ENCODE data around the gene ME1. TPM values are rescaled to one million over a fixed set of nuclear protein-coding genes. Genes with fewer than 3 reads are reported as not detected.
A peak's percentile ranks its signal among the peaks of the same experiment; 100 is the strongest.

Gene ME1
- total and polyA plus RNA-seq, 2 of the 13 experiments (the other 11 are each of a cell fraction or from before 2014, with no cell fraction given), result not detected

DNA sequence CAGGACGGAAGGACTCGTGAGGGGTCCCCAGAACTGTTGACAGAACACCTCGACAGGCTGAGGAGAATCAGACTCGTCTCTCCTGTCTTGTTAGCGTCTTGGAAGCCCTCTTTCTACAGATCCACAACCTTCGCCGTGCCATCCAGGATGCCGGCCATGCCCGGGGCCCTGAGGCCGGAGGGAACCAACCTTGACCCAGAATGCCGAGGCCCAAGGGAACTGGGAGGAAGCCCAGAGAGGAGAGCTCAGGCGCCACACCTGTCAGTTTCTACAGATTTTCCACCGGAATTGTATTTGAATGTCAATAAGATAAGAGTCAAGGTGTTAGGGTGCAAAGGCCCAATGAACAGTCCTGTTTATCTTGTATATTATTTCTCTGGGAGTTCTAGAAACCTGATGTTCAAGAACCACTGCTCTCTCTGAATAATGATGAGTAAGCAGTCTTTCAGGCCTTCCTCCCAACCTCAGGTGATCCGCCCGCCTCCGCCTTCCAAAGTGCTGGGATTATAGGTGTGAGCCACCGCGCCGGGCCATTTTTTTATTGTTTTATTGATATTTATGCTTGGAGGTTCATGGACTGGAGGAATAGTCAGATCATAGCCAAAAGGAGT is 799 bp upstream of the ME1 start:
- no peak for FAIRE-seq
- no peak overlapping the region for H3K27ac ChIP-seq (ENCODE audit: extremely low read length, insufficient read depth, low read length)
- no peak overlapping the region for H3K4me2 ChIP-seq (ENCODE audit: low read depth, low read length)
- no peaks in the 10 kb centered on the region for H3K9me3 ChIP-seq (ENCODE audit: low read length)
- WGBS (ENCODE audit: low lambda C conversion rate), result 65% methylated on average over 16 of the region's 19 CpGs
- no peaks in the 10 kb centered on the region for H3K4me1 ChIP-seq (ENCODE audit: insufficient read depth, low read length)
- no peaks in the 10 kb centered on the region; a peak in 1 of 5 replicates for H3K27me3 ChIP-seq (ENCODE audit: control insufficient read depth in 1 of 2, insufficient read depth in 2 of 2, low read length in 2 of 2)
- H3K36me3 ChIP-seq (replicated peaks in 1 of 2; ENCODE audit: control insufficient read depth in 1 of 2, insufficient read depth in 2 of 2, low read length in 2 of 2), result no peaks in the 10 kb centered on the region
- BruUV-seq (replicated peaks), result no TSS peak
- DNase-seq (ENCODE audit: low spot score), result no peak
- H3K79me2 ChIP-seq (ENCODE audit: insufficient read depth, low read length), result no peaks in the 10 kb centered on the region
- in situ Hi-C loops (cut with HindIII; ENCODE audit: extremely low pct_ligation_motif_present, low pct_unique_long_range_greater_than_20kb) (no loop called here), intact Hi-C loops (cut with micrococcal nuclease; ENCODE audit: unreplicated experiment) (no loop called here)
- H4K20me1 ChIP-seq (ENCODE audit: insufficient read depth, low read length), result no peaks in the 10 kb centered on the region
- H2AFZ ChIP-seq (ENCODE audit: low read length), result no peak overlapping the region
- TF ChIP-seq SNRNP70 (IDR thresholded peaks at IDR 0.05; ENCODE audit: low read depth, low read length) (no peak), MAFF (IDR thresholded peaks at IDR 0.05; ENCODE audit: low read depth, low read length) (peak; percentile 85), MAFK (conservative IDR thresholded peaks at IDR 0.05 in 1 of 2, IDR thresholded peaks at IDR 0.05 in 1 of 2; ENCODE audit: low read length in 2 of 2) (peak; percentile 78 to 92)
- no peak for ATAC-seq
- ChIA-PET POLR2A (no interaction called here), CTCF (ENCODE audit: low intra/inter-chr PET ratio, low total read pairs) (no interaction called here)
- no peak overlapping the region for H3K9ac ChIP-seq (ENCODE audit: insufficient read depth, low read depth, low read length)
- no peak overlapping the region for H3K4me3 ChIP-seq (replicated peaks in 1 of 3; ENCODE audit: insufficient read depth in 1 of 3, low read depth in 2 of 3, low read length in 3 of 3)

DNA sequence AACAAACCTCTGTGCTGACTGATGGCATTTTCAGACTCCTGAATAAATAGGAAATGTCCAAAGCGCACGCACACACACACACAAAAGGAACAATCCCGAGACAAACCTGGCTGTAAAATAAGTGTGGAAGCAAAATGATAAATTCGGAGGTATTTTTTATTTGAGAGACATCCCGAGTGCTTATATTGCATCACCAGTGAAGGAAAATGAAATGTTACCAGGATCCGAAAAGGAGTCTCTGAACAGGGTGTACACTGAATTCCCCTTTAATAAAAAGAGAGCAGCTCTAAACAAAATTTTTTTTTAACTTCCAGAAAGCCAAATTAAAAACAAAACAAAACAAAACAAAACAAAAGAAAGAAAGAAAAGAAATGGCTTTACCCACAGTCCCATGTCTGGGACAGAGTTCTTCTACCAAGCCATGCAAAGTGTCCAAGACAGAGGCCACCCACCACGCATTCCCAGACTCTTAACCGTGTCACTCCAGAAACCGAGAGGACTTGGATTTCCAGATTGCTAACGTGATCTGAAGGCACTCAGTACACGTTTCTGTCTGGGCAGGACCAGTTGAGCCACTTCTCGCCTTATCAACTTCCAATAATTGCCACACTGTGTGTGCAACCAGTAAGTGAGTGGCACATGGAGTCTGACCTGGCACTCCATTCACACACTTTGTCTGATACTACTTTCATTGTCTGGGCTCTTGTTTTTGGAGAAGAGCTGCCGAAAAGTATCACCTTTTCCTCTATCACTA is 817 bp downstream of the ME1 start:
- no peak overlapping the region for H3K4me2 ChIP-seq (ENCODE audit: low read depth, low read length)
- no peak overlapping the region for H3K9ac ChIP-seq (ENCODE audit: insufficient read depth, low read depth, low read length)
- no peaks in the 10 kb centered on the region for H3K9me3 ChIP-seq (ENCODE audit: low read length)
- H3K4me1 ChIP-seq (ENCODE audit: insufficient read depth, low read length), result no peaks in the 10 kb centered on the region
- no TSS peak for BruUV-seq (replicated peaks)
- no peaks in the 10 kb centered on the region for H3K36me3 ChIP-seq (replicated peaks in 1 of 2; ENCODE audit: control insufficient read depth in 1 of 2, insufficient read depth in 2 of 2, low read length in 2 of 2)
- no peaks in the 10 kb centered on the region; a peak in 1 of 5 replicates for H3K27me3 ChIP-seq (ENCODE audit: control insufficient read depth in 1 of 2, insufficient read depth in 2 of 2, low read length in 2 of 2)
- ATAC-seq (no peak; the same call in 2 of the 3 replicates), DNase-seq (ENCODE audit: low spot score) (no peak), FAIRE-seq (no peak)
- 13% methylated on average over 13 of the region's 13 CpGs for WGBS (ENCODE audit: low lambda C conversion rate)
- POLR2A ChIA-PET, result no interaction called here
- in situ Hi-C loops (cut with HindIII; ENCODE audit: extremely low pct_ligation_motif_present, low pct_unique_long_range_greater_than_20kb), result no loop called here
- CTCF ChIA-PET (ENCODE audit: low intra/inter-chr PET ratio, low total read pairs), result no interaction called here
- intact Hi-C loops (cut with micrococcal nuclease; ENCODE audit: unreplicated experiment), result no loop called here
- H3K27ac ChIP-seq (ENCODE audit: extremely low read length, insufficient read depth, low read length), result no peak overlapping the region
- no peaks in the 10 kb centered on the region for H4K20me1 ChIP-seq (ENCODE audit: insufficient read depth, low read length)
- H2AFZ ChIP-seq (ENCODE audit: low read length), result no peak overlapping the region
- no peaks in the 10 kb centered on the region for H3K79me2 ChIP-seq (ENCODE audit: insufficient read depth, low read length)
- H3K4me3 ChIP-seq (replicated peaks in 1 of 3; ENCODE audit: insufficient read depth in 1 of 3, low read depth in 2 of 3, low read length in 3 of 3), result no peak overlapping the region
- TF ChIP-seq, protein P1, sequence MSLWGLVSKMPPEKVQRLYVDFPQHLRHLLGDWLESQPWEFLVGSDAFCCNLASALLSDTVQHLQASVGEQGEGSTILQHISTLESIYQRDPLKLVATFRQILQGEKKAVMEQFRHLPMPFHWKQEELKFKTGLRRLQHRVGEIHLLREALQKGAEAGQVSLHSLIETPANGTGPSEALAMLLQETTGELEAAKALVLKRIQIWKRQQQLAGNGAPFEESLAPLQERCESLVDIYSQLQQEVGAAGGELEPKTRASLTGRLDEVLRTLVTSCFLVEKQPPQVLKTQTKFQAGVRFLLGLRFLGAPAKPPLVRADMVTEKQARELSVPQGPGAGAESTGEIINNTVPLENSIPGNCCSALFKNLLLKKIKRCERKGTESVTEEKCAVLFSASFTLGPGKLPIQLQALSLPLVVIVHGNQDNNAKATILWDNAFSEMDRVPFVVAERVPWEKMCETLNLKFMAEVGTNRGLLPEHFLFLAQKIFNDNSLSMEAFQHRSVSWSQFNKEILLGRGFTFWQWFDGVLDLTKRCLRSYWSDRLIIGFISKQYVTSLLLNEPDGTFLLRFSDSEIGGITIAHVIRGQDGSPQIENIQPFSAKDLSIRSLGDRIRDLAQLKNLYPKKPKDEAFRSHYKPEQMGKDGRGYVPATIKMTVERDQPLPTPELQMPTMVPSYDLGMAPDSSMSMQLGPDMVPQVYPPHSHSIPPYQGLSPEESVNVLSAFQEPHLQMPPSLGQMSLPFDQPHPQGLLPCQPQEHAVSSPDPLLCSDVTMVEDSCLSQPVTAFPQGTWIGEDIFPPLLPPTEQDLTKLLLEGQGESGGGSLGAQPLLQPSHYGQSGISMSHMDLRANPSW (CRISPR knock-in tag; IDR thresholded peaks at IDR 0.05; ENCODE audit: borderline replicate concordance), result no peak
- TF ChIP-seq RFXANK (CRISPR knock-in tag; IDR thresholded peaks at IDR 0.05) (no peak), KLF15 (CRISPR knock-in tag; IDR thresholded peaks at IDR 0.05; ENCODE audit: borderline replicate concordance) (no peak), CHD4 (IDR thresholded peaks at IDR 0.05; ENCODE audit: borderline replicate concordance, low read length) (no peak), ZC3H13 (CRISPR knock-in tag; IDR thresholded peaks at IDR 0.05) (no peak)
- TF ChIP-seq, protein P2, sequence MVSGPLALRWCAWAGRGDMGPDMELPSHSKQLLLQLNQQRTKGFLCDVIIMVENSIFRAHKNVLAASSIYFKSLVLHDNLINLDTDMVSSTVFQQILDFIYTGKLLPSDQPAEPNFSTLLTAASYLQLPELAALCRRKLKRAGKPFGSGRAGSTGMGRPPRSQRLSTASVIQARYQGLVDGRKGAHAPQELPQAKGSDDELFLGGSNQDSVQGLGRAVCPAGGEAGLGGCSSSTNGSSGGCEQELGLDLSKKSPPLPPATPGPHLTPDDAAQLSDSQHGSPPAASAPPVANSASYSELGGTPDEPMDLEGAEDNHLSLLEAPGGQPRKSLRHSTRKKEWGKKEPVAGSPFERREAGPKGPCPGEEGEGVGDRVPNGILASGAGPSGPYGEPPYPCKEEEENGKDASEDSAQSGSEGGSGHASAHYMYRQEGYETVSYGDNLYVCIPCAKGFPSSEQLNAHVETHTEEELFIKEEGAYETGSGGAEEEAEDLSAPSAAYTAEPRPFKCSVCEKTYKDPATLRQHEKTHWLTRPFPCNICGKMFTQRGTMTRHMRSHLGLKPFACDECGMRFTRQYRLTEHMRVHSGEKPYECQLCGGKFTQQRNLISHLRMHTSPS (CRISPR knock-in tag; IDR thresholded peaks at IDR 0.05; ENCODE audit: low read depth), result no peak
- TF ChIP-seq, protein P3, sequence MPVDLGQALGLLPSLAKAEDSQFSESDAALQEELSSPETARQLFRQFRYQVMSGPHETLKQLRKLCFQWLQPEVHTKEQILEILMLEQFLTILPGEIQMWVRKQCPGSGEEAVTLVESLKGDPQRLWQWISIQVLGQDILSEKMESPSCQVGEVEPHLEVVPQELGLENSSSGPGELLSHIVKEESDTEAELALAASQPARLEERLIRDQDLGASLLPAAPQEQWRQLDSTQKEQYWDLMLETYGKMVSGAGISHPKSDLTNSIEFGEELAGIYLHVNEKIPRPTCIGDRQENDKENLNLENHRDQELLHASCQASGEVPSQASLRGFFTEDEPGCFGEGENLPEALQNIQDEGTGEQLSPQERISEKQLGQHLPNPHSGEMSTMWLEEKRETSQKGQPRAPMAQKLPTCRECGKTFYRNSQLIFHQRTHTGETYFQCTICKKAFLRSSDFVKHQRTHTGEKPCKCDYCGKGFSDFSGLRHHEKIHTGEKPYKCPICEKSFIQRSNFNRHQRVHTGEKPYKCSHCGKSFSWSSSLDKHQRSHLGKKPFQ (CRISPR knock-in tag; IDR thresholded peaks at IDR 0.05; ENCODE audit: insufficient replicate concordance), result no peak
